HG03025 (cell line): ENCODE measurements around the gene MATN4.
A peak's percentile ranks its signal among the peaks of the same experiment; 100 is the strongest.

Source experiments
- ATAC-seq: cut with Tn5 transposase; IDR thresholded peaks from one replicate; pipeline ENCODE4 v1.9.1; 2021; ENCODE audit warnings: mild to moderate bottlenecking, moderate library complexity; ENCODE audit not compliant: unreplicated experiment, low FRiP score

Gene MATN4

GRCh38 chr20:45257161-45257560, 50.9 kb downstream of the MATN4 start:
- no peak for ATAC-seq

GRCh38 chr20:45254383-45255262, 53.5 kb downstream of the MATN4 start, which contains the start of gene SLPI:
Gene SLPI, minus strand, starts transcription at chr20:45254564. Its CDS starts 21 bp downstream, at chr20:45254543.
- peak; percentile 49 for ATAC-seq

- ATAC-seq = no peak
These were observed 54.8 kb downstream of the MATN4 start for GRCh38 chr20:45253261-45253660.

GRCh38 chr20:45251884-45252560, 56.1 kb downstream of the MATN4 start:
- no peak for ATAC-seq

GRCh38 chr20:45248609-45249008, 59.5 kb downstream of the MATN4 start:
- no peak for ATAC-seq

GRCh38 chr20:45247865-45248264, 60.2 kb downstream of the MATN4 start:
- ATAC-seq = no peak

GRCh38 chr20:45246109-45246508, 62.0 kb downstream of the MATN4 start:
- no peak for ATAC-seq
